ENCODE results near the gene TTC39B.

Gene TTC39B

DNA sequence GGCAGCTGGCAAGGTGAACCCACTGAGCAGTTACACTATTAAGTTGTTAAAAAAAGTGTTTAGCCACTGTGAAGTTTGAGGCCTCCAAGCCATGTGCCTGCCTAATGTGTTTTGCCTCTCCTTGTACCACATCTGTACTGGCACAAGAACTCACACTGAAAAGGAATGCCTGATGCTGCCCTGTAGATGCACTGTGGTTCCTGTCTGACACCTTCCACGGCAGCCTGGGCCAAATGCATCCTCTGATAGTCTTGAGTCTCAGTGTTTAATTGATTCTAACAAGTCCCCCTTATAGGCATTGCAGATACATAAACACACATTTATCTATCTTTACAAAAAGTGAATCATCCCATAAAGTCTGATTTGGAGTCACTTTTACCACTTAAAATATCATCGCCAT lies 169.9 kb downstream of the TTC39B start:
- TF ChIP-seq, protein P1, sequence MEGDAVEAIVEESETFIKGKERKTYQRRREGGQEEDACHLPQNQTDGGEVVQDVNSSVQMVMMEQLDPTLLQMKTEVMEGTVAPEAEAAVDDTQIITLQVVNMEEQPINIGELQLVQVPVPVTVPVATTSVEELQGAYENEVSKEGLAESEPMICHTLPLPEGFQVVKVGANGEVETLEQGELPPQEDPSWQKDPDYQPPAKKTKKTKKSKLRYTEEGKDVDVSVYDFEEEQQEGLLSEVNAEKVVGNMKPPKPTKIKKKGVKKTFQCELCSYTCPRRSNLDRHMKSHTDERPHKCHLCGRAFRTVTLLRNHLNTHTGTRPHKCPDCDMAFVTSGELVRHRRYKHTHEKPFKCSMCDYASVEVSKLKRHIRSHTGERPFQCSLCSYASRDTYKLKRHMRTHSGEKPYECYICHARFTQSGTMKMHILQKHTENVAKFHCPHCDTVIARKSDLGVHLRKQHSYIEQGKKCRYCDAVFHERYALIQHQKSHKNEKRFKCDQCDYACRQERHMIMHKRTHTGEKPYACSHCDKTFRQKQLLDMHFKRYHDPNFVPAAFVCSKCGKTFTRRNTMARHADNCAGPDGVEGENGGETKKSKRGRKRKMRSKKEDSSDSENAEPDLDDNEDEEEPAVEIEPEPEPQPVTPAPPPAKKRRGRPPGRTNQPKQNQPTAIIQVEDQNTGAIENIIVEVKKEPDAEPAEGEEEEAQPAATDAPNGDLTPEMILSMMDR (IDR thresholded peaks at IDR 0.05; ENCODE audit: extremely low read depth, missing control alignments): no peak
- no peak for DNase-seq (ENCODE audit: low spot score)

DNA sequence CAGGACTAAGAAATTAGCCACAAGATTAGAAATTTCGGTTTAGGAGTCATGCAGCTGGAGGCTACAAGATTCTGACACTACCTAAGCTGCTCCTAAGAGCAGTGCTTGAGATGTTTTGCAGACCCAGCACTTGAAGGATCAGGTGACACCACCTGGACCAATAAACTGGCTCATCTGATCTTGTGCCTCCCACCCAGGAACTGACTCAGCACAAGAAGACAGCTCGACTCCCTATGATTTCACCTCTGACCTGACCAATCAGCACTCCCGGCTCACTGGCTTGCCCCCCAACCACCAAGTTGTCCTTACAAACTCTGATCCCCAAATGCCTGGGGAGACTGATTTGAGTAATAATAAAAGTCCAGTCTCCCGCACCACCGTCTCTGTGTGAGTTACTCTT lies 170.4 kb downstream of the TTC39B start:
- no peak for DNase-seq (ENCODE audit: low spot score)
- TF ChIP-seq, protein P1 (IDR thresholded peaks at IDR 0.05; ENCODE audit: extremely low read depth, missing control alignments): no peak

DNA sequence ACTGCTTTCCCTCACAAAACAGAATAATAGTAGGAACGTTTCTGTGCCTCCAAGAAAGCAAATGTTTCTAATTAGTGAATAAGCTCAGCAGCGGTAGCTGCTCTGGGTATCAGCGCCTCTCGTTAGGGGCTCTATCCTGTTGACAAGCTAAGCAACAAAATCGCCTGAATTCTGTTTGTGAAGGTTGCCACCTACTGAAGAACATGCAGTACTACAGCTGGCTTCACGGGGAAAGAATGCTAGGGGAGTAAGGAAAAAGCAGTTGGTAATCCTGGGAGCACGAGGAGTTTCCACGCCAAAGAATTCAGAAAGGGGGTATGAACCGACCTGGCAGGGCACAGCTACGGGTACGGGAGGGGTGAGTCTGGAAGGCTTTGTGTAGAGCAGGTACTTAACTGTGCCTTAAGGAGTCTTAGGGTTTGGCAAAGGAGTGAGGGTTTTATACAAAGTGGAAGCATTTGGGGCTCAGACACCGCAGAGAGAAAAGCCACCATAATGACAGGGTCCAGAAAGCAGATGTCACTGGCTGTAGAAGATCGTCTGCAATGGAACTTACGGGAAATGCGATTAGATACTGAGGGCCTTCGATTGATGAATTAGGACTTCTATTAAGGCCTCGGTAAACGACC lies 171.7 kb downstream of the TTC39B start:
- TF ChIP-seq, protein P1 (IDR thresholded peaks at IDR 0.05; ENCODE audit: extremely low read depth, missing control alignments): peak; percentile 75
- DNase-seq (ENCODE audit: low spot score): peak; percentile 57

DNA sequence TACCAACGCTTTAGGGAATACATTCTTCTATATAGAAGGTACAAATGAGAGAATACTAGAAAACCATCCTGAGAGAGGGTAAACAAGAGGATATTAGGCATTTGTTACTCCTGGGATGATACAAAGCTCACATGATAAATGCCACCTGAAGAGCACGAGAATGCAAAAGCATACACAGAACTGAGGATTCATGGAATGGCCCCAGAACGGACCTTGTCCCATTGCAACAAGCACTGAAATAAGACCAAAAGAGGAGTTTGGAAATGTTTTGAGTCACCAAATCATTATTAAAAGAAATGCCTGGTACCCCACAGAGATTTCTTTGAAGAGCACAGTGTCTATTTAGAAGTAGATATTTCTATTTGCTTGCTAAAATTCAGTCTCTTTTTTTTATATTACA lies 173.5 kb downstream of the TTC39B start:
- DNase-seq (ENCODE audit: low spot score): no peak
- TF ChIP-seq, protein P1 (IDR thresholded peaks at IDR 0.05; ENCODE audit: extremely low read depth, missing control alignments): no peak

DNA sequence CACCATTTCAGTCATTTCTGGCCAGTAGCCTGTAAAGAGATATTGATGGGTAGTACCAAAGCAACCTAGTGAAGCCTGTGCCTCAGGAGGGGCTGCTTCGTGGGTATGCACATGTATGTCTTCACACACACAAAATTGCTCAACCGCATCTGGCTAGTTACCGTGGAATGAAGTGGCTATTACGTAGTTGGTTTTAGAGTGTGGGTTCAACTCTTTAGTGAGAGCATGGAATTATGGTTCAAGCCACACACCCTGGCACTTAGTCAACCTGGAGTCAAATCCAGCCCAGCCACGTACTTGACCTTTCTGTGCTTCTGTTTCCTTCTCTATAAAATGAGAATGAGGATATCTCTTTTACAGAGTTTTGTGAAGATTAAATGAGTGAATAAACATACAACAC lies 174.9 kb downstream of the TTC39B start:
- TF ChIP-seq, protein P1 (IDR thresholded peaks at IDR 0.05; ENCODE audit: extremely low read depth, missing control alignments): no peak

DNA sequence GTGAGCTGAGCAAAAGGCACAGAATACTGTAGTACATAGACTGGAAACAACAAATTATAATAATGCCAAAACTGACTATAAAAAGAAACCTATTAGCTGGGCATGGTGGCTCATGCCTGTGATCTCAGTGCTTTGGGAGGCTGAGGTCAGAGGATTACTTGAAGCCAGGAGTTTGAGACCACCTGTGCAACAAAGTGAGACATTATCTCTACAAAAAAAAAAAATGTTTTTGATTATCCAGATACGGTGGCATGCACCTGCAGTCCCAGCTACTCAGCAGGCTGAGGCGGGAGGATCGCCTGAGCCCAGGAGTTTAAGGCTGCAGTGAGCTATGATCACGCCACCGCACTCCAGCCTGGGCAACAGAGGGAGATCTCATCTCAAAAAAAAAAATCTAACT lies 175.9 kb downstream of the TTC39B start:
- no peak for DNase-seq (ENCODE audit: low spot score)
- TF ChIP-seq, protein P1 (IDR thresholded peaks at IDR 0.05; ENCODE audit: extremely low read depth, missing control alignments): no peak

More for the DNA sequence above, 174.9 kb downstream of the TTC39B start:
- DNase-seq (ENCODE audit: low spot score): no peak

DNA sequence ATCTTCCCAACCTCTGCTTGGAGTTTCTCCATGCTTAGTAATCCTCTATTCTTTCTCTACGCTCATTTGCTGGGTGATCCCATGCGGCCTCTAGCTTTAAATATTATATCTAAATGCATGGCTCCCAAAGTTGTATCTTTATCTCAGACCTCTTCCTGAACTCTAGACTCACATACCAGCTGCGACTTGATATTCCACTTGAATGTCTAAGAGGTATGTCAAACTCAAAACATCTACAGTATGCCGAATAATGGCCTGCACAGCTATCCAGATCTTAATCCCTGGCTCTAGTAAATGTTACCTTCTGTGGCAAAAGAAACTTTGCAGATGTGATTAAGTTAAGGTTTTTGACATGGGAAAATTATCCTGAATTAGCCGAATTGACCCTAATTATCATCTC lies 179.2 kb downstream of the TTC39B start:
- TF ChIP-seq, protein P1 (IDR thresholded peaks at IDR 0.05; ENCODE audit: extremely low read depth, missing control alignments): no peak
- DNase-seq (ENCODE audit: low spot score): no peak
